Common myeloid progenitor, CD34-positive (primary cell): ENCODE data around the gene CST3.

Experiments used
- CTCF ChIA-PET: fragments of 350-600 bp; sonication (Branson Sonifier 250); formaldehyde crosslinking; loops from one replicate; lab custom pipeline; 2021; ENCODE audit warnings: antibody characterized with exemption; lab: Charles Lee
- POLR2A ChIA-PET: fragments of 350-600 bp; sonication (Branson Sonifier 250); formaldehyde crosslinking; loops from one replicate; lab custom pipeline; 2021; ENCODE audit warnings: antibody characterized with exemption; lab: Charles Lee
- DNase-seq, 3 donors: peaks; one replicate each; pipeline versions ENCODE4 v3.0.0 to v3.0.0-alpha.2; 2013
- H3K27ac ChIP-seq, 2 experiments: 1 replicate in 1 of 2; 2 replicates in 1 of 2; pipeline ENCODE4 v1.7.0; 2013; ENCODE audit warnings: inconsistent platforms in 2 of 2, low read length in 2 of 2, mild to moderate bottlenecking in 2 of 2, low read depth in 1 of 2, moderate library complexity in 1 of 2; ENCODE audit not compliant: severe bottlenecking in 2 of 2, insufficient read depth in 1 of 2, poor library complexity in 1 of 2
- H3K27me3 ChIP-seq, 5 experiments: replicated peaks in 2 of 5; 1 replicate in 3 of 5; 2 replicates in 2 of 5; pipeline versions ENCODE4 v1.6.1 to v1.7.0; 2013; ENCODE audit warnings: low read length in 4 of 5, mild to moderate bottlenecking in 2 of 5, moderate library complexity in 2 of 5, inconsistent platforms in 1 of 5; ENCODE audit not compliant: insufficient read depth in 5 of 5, control insufficient read depth in 4 of 5
- H3K36me3 ChIP-seq, 4 experiments: 1 replicate in 2 of 4; 2 replicates in 2 of 4; pipeline versions ENCODE4 v1.6.1 to v1.7.0; 2013; ENCODE audit warnings: low read length in 3 of 4, control low read depth in 1 of 4, mild to moderate bottlenecking in 1 of 4; ENCODE audit not compliant: control insufficient read depth in 4 of 4, insufficient read depth in 4 of 4
- H3K4me1 ChIP-seq, 4 experiments: 1 replicate in 3 of 4; 2 replicates in 1 of 4; pipeline versions ENCODE4 v1.6.1 to v1.7.1; 2013; ENCODE audit warnings: low read length in 3 of 4, mild to moderate bottlenecking in 3 of 4, control low read depth in 1 of 4, inconsistent platforms in 1 of 4, moderate library complexity in 1 of 4; ENCODE audit not compliant: control insufficient read depth in 4 of 4, insufficient read depth in 4 of 4; ENCODE audit errors: control extremely low read depth in 1 of 4
- H3K4me3 ChIP-seq, 7 experiments: 1 replicate in 4 of 7; 2 replicates in 3 of 7; pipeline versions ENCODE4 v1.5.1 to v1.7.0; 2013; ENCODE audit warnings: mild to moderate bottlenecking in 7 of 7, low read length in 6 of 7, moderate library complexity in 6 of 7, inconsistent platforms in 2 of 7, low read depth in 2 of 7, control low read depth in 1 of 7; ENCODE audit not compliant: insufficient read depth in 4 of 7, control insufficient read depth in 1 of 7; ENCODE audit errors: extremely low read depth in 1 of 7
- H3K9me3 ChIP-seq, 5 experiments: 1 replicate in 4 of 5; 2 replicates in 1 of 5; pipeline versions ENCODE4 v1.6.1 to v1.7.1; 2013; ENCODE audit warnings: low read length in 4 of 5, mild to moderate bottlenecking in 2 of 5, inconsistent platforms in 1 of 5, low read depth in 1 of 5, moderate library complexity in 1 of 5; ENCODE audit not compliant: control insufficient read depth in 4 of 5, insufficient read depth in 2 of 5; ENCODE audit errors: control extremely low read depth in 1 of 5
- WGBS: methylation state at CpG from one replicate; pipeline ENCODE4 v1.1.5; 2013; ENCODE audit not compliant: insufficient coverage; 5-methylcytosine and 5-hydroxymethylcytosine counted together

The CST3 gene

GRCh38 chr20:23595941-23596340 is 41.8 kb downstream of the CST3 start:
- 100% methylated on average over 1 of the region's 1 CpG for WGBS
- no peaks in the 10 kb centered on the region for H3K36me3 ChIP-seq
- CTCF ChIA-PET, result no interaction called here
- H3K4me3 ChIP-seq, result no peak overlapping the region
- H3K4me1 ChIP-seq, result no peaks in the 10 kb centered on the region
- no peaks in the 10 kb centered on the region for H3K27me3 ChIP-seq
- POLR2A ChIA-PET, result no interaction called here
- no peak for DNase-seq
- no peak overlapping the region for H3K27ac ChIP-seq
- H3K9me3 ChIP-seq, result no peaks in the 10 kb centered on the region

GRCh38 chr20:23588434-23589403 is 49.0 kb downstream of the CST3 start:
- CTCF ChIA-PET, result no interaction called here
- Histone ChIP-seq H3K4me3 (peak overlapping the region in 1 of 7 experiments; percentile 48), H3K27me3 (peaks cover 0 to 2% (median 0%) of the 10 kb centered on the region in 5 experiments), H3K4me1 (peaks cover 0 to 10% (median 8%) of the 10 kb centered on the region in 4 experiments), H3K9me3 (no peaks in the 10 kb centered on the region), H3K27ac (no peak overlapping the region), H3K36me3 (no peaks in the 10 kb centered on the region)
- no peak for DNase-seq
- POLR2A ChIA-PET, result no interaction called here
- WGBS, result 77% methylated on average over 2 of the region's 10 CpGs

GRCh38 chr20:23587631-23588030 is 50.1 kb downstream of the CST3 start:
- Histone ChIP-seq H3K4me3 (no peak overlapping the region), H3K36me3 (no peaks in the 10 kb centered on the region), H3K4me1 (peaks cover 0 to 10% (median 8%) of the 10 kb centered on the region in 4 experiments), H3K27ac (no peak overlapping the region), H3K27me3 (peaks cover 0 to 2% (median 0%) of the 10 kb centered on the region in 5 experiments), H3K9me3 (no peaks in the 10 kb centered on the region)
- no peak for DNase-seq
- whole genome bisulfite sequencing, result 94% methylated on average over 7 of the region's 7 CpGs
- POLR2A ChIA-PET, result no interaction called here
- CTCF ChIA-PET, result interaction anchor here (1.1 to 1.4 kb wide), 2 partner anchors 11 to 14 kb away, joined by 3 to 4 read pairs; no protein-coding TSS in a partner anchor

GRCh38 chr20:23586735-23587525 is 50.8 kb downstream of the CST3 start:
- no peaks in the 10 kb centered on the region for H3K36me3 ChIP-seq
- H3K9me3 ChIP-seq, result no peaks in the 10 kb centered on the region
- 94% methylated on average over 11 of the region's 13 CpGs for whole genome bisulfite sequencing
- CTCF ChIA-PET, result interaction anchor here (1.1 to 1.4 kb wide), 3 partner anchors 11 to 39 kb away, joined by 3 to 4 read pairs (median 3); no protein-coding TSS in a partner anchor
- no peak overlapping the region for H3K4me3 ChIP-seq
- no peak for DNase-seq
- H3K4me1 ChIP-seq, result peaks cover 0 to 10% (median 8%) of the 10 kb centered on the region in 4 experiments
- POLR2A ChIA-PET, result no interaction called here
- H3K27me3 ChIP-seq, result peaks cover 0 to 2% (median 0%) of the 10 kb centered on the region in 5 experiments
- H3K27ac ChIP-seq, result no peak overlapping the region

GRCh38 chr20:23585808-23586734 is 51.7 kb downstream of the CST3 start:
- ChIA-PET POLR2A (no interaction called here), CTCF (interaction anchor here (1.3 to 1.6 kb wide), 2 partner anchors 40 to 144 kb away, joined by 3 to 4 read pairs; no protein-coding TSS in a partner anchor)
- H3K27me3 ChIP-seq, result peaks cover 0 to 2% (median 0%) of the 10 kb centered on the region in 5 experiments
- H3K36me3 ChIP-seq, result no peaks in the 10 kb centered on the region
- H3K4me1 ChIP-seq, result peaks cover 0 to 10% (median 8%) of the 10 kb centered on the region in 4 experiments
- H3K27ac ChIP-seq, result no peak overlapping the region
- H3K4me3 ChIP-seq, result no peak overlapping the region
- WGBS, result 100% methylated on average over 2 of the region's 5 CpGs
- DNase-seq, result no peak
- H3K9me3 ChIP-seq, result no peaks in the 10 kb centered on the region

GRCh38 chr20:23585449-23585807 is 52.3 kb downstream of the CST3 start:
- DNase-seq, result no peak
- Histone ChIP-seq H3K9me3 (no peaks in the 10 kb centered on the region), H3K4me1 (peaks cover 0 to 10% (median 8%) of the 10 kb centered on the region in 4 experiments), H3K27me3 (peaks cover 0 to 2% (median 0%) of the 10 kb centered on the region in 5 experiments), H3K36me3 (no peaks in the 10 kb centered on the region), H3K27ac (no peak overlapping the region), H3K4me3 (no peak overlapping the region)
- POLR2A ChIA-PET, result no interaction called here
- CTCF ChIA-PET, result interaction anchor here (1.6 kb wide), 1 partner anchor 143 kb away, joined by 4 read pairs; no protein-coding TSS in a partner anchor
- WGBS, result 85% methylated on average over 5 of the region's 5 CpGs
